MCF 10A (cell line): ENCODE measurements around the gene SRL. TPM values are rescaled to one million over a fixed set of nuclear protein-coding genes. Genes with fewer than 3 reads are reported as not detected.

Source experiments
- BruUV-seq: library from RNA; stranded (reverse); fragments of 400-500 nt; replicated peaks from 2 replicates; lab custom pipeline; 2021; lab: Mats Ljungman, UMichigan
- CTCF ChIA-PET: fragments of 300-600 bp; sonication (Branson Sonifier 250); formaldehyde crosslinking; extraction: SDS; loops from one replicate; lab custom pipeline; 2021; ENCODE audit warnings: antibody characterized with exemption, inconsistent platforms; lab: Yijun Ruan, JAX
- POLR2A ChIA-PET: fragments of 300-600, 350-650 bp; sonication (Branson Sonifier 250); formaldehyde crosslinking; extraction: SDS; loops from one replicate; lab custom pipeline; 2020; ENCODE audit warnings: antibody characterized with exemption, inconsistent platforms; lab: Yijun Ruan, JAX
- DNase-seq: peaks from one replicate; pipeline ENCODE4 v3.0.0-alpha.2; 2018; ENCODE audit not compliant: unreplicated experiment
- H3K27ac Mint-ChIP-seq: one replicate; pipeline ENCODE4 v1.8.0; 2022; ENCODE audit warnings: mild to moderate bottlenecking, low read depth, mixed read lengths; ENCODE audit not compliant: unreplicated experiment
- H3K27me3 Mint-ChIP-seq: one replicate; pipeline ENCODE4 v1.8.0; 2022; ENCODE audit warnings: mixed read lengths; ENCODE audit not compliant: insufficient read depth, unreplicated experiment
- H3K36me3 Mint-ChIP-seq: one replicate; pipeline ENCODE4 v1.8.0; 2022; ENCODE audit warnings: mild to moderate bottlenecking, moderate library complexity, mixed read lengths; ENCODE audit not compliant: insufficient read depth, unreplicated experiment
- H3K4me1 Mint-ChIP-seq: one replicate; pipeline ENCODE4 v1.8.0; 2022; ENCODE audit warnings: mixed read lengths; ENCODE audit not compliant: insufficient read depth, unreplicated experiment
- H3K4me3 Mint-ChIP-seq: one replicate; pipeline ENCODE4 v1.8.0; 2022; ENCODE audit warnings: mild to moderate bottlenecking, moderate library complexity, mixed read lengths; ENCODE audit not compliant: unreplicated experiment
- H3K9me3 Mint-ChIP-seq: one replicate; pipeline ENCODE4 v1.8.0; 2022; ENCODE audit warnings: mixed read lengths; ENCODE audit not compliant: unreplicated experiment
- CTCF ChIP-seq: fragments of 200-600 bp; IDR thresholded peaks from one replicate; pipeline ENCODE4 v1.8.0; 2022; ENCODE audit warnings: antibody characterized with exemption, mild to moderate bottlenecking; ENCODE audit not compliant: unreplicated experiment
- intact Hi-C: fragments of 100-400 bp; cut with micrococcal nuclease; formaldehyde crosslinking; loops from 2 replicates; pipeline ENCODE4 v1.14.1; 2022
- total RNA-seq: library from RNA; stranded (reverse); gene quantifications from 2 replicates; pipeline ENCODE4 v1.2.3, GENCODE V29; 2022

SRL gene
- total RNA-seq, 1 experiment from 2014 or later: not detected

DNA sequence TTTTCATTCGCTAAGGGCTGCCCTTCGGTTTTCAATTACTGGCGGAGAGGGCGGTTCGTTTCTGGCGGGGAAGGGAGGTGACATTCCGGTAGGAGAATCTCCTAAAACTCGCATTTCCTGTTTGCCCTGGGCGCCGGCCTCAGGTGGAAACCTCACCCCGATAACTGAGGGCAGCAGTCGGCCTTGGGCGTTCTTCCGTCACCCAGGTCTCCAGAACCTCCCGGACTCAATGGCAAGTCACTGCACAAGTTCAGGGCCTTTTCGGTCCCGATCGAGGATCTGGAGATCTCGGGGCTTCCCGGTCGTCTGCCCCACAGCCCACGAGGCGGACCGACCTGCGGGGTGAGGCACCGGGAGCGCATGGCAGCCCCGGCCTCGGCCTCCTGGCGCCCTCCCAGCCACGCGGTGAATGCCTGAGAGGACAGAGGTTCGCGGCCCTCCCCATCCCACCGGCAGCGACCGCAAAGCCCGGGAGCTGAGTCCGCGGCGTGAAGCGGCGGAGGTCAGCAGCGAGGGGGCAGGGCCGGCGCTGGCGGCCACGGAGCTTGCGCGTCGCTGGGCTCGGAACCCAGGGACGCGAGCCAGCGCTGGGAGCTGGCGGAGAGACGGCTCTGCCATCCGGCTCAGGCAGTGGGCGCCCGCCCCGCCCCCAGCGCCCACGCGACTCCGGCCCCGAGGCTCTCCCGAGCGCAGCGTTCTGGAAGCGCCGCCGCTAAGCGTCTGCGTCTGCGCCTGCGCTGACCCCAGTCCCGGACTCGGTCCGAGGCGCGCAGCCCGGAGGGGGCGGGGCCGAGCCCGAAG, 58.4 kb downstream of the SRL start:
- no peak for TF ChIP-seq CTCF
- ChIA-PET CTCF (interaction anchor here (1.4 kb wide), 1 partner anchor 70 kb away, joined by 3 read pairs; no protein-coding TSS in a partner anchor), POLR2A (interaction anchor here (0.6 to 3.4 kb wide), 22 partner anchors 10 to 481 kb away, joined by 3 to 29 read pairs (median 4); partner anchors contain the start of gene ADCY9)
- Mint-ChIP-seq H3K4me1 (peaks cover 12% of the 10 kb centered on the region), H3K4me3 (peak overlapping the region; percentile 65), H3K9me3 (no peaks in the 10 kb centered on the region), H3K27ac (peak overlapping the region; percentile 49), H3K36me3 (peaks cover 6% of the 10 kb centered on the region), H3K27me3 (no peaks in the 10 kb centered on the region)
- BruUV-seq: TSS peak; percentile 84
- intact Hi-C loops: loop anchor here (5.0 kb wide), 1 partner anchor 66 kb away; the partner anchor contains the start of gene ADCY9
- peak; percentile 91 for DNase-seq

DNA sequence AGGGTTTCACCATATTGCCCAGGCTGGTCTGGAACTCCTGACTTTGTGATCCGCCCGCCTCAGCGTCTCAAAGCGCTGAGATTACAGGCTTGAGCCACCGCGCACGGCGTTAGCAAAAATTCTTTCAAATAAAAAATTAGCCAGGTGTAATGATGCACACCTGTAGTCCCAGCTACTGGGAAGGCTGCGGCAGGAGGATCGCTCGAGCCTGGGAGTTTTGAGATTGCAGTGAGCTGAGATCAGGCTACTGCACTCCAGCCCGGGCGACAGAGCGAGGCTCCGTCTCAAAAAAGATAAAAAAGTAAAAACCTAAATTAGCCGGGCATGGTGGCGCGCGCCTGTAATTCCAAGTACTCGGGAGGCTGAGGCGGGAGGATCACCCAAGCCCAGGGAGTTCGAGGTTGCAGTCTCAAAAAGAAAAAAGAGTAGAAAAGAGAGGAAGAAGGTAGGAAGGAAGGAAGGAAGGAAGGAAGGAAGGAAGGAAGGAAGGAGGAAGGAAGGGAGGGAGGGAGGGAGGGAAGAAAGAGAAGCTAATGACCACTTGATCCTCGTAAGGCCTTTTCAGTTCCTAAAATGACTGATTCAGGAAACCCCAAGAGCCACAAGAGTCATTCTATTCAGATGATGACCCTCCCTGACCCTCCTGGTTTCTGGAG, 59.2 kb downstream of the SRL start:
- H3K27me3 Mint-ChIP-seq: no peaks in the 10 kb centered on the region
- no peak for TF ChIP-seq CTCF
- intact Hi-C loops: loop anchor here (5.0 kb wide), 1 partner anchor 65 kb away; the partner anchor contains the start of gene ADCY9
- ChIA-PET CTCF (interaction anchor here (0.6 to 1.8 kb wide), 3 partner anchors 13 to 466 kb away, joined by 3 to 4 read pairs (median 3); no protein-coding TSS in a partner anchor), POLR2A (interaction anchor here (0.6 to 3.4 kb wide), 11 partner anchors 11 to 1035 kb away, joined by 3 to 29 read pairs (median 4); no protein-coding TSS in a partner anchor)
- peaks cover 12% of the 10 kb centered on the region for H3K4me1 Mint-ChIP-seq
- H3K9me3 Mint-ChIP-seq: no peaks in the 10 kb centered on the region
- peak overlapping the region; percentile 49 for H3K27ac Mint-ChIP-seq
- peaks cover 6% of the 10 kb centered on the region for H3K36me3 Mint-ChIP-seq
- BruUV-seq: no TSS peak
- no peak for DNase-seq
- H3K4me3 Mint-ChIP-seq: peak overlapping the region; percentile 65

DNA sequence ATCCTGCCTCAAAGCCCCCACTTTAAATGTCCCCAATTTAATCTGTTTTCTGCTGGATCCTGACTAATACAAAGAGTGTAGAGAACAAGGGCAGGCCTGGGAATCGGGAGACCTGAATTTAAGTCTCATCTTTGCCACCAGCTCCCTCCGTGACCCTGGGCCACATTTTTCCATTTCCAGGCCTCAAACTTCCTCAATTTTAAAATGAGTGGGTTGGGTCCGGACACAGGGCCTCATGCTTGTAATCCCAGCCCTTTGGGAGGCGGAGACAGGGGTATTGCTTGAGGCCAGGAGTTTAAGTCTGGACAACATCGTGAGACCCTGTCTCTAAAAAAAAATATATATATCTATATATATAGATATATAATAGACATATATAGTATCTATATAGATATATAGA, 61.4 kb downstream of the SRL start:
- H3K4me1 Mint-ChIP-seq: peaks cover 25% of the 10 kb centered on the region
- BruUV-seq: no TSS peak
- intact Hi-C loops: loop anchor here (5.0 kb wide), 1 partner anchor 63 kb away; the partner anchor contains the start of gene ADCY9

More for the DNA sequence above, 61.4 kb downstream of the SRL start:
- CTCF ChIA-PET: interaction anchor here (0.6 to 1.1 kb wide), 2 partner anchors 73 to 754 kb away, joined by 3 to 4 read pairs; no protein-coding TSS in a partner anchor
- Mint-ChIP-seq H3K27me3 (no peaks in the 10 kb centered on the region), H3K36me3 (peaks cover 13% of the 10 kb centered on the region), H3K9me3 (no peaks in the 10 kb centered on the region), H3K4me3 (no peak overlapping the region), H3K27ac (no peak overlapping the region)
- DNase-seq: no peak
- no peak for TF ChIP-seq CTCF
- POLR2A ChIA-PET: interaction anchor here (2.4 kb wide), 1 partner anchor 44 kb away, joined by 8 read pairs; no protein-coding TSS in a partner anchor
